Measurements from ENCODE around the gene CACNA2D3.
A peak's percentile ranks its signal among the peaks of the same experiment; 100 is the strongest.

CACNA2D3 gene

GRCh38 chr3:54653456-54654195, 531.3 kb downstream of the CACNA2D3 start:
- peak; percentile 79 for DNase-seq
- H3K79me2 ChIP-seq (ENCODE audit: low read length) = no peaks in the 10 kb centered on the region
- H3K27ac ChIP-seq (ENCODE audit: low read length) = peak overlapping the region; percentile 66; the same call in 1 of the 2 replicates
- peaks cover 7% of the 10 kb centered on the region for H3F3A ChIP-seq (ENCODE audit: insufficient read depth, low read length)
- H3K36me3 ChIP-seq (replicated peaks; ENCODE audit: insufficient read depth, low read length) = no peaks in the 10 kb centered on the region
- peaks cover 21% of the 10 kb centered on the region for H3K4me1 ChIP-seq (ENCODE audit: low read length)
- H4K20me1 ChIP-seq (ENCODE audit: insufficient read depth, low read length) = no peaks in the 10 kb centered on the region
- TF ChIP-seq CTCF (IDR thresholded peaks at IDR 0.05; ENCODE audit: low read length) (peak; percentile 8; the same call in 1 of the 2 replicates), EZH2 (optimal IDR thresholded peaks at IDR 0.05; ENCODE audit: low read depth, low read length) (no peak), EZH2phosphoT487 (IDR thresholded peaks at IDR 0.05; ENCODE audit: low read length) (no peak)
- H3K4me2 ChIP-seq (ENCODE audit: low read depth, low read length) = peak overlapping the region; percentile 51
- H3K27me3 ChIP-seq (replicated peaks; ENCODE audit: insufficient read depth, low read length) = no peaks in the 10 kb centered on the region
- H3K4me3 ChIP-seq (ENCODE audit: low read length) = no peak overlapping the region
- no peak overlapping the region for H3K9ac ChIP-seq (ENCODE audit: low read length)
- 0 out of 2 replicates have a peak overlapping the region, but pooled peaks have one; percentile 20 for H2AFZ ChIP-seq (ENCODE audit: low read length)
- no peaks in the 10 kb centered on the region for H3K9me3 ChIP-seq (replicated peaks; ENCODE audit: insufficient read depth, low read length)
- H3K9me2 ChIP-seq (replicated peaks; ENCODE audit: insufficient read depth, low read length) = no peaks in the 10 kb centered on the region

- no peak for TF ChIP-seq EZH2 (optimal IDR thresholded peaks at IDR 0.05; ENCODE audit: low read depth, low read length)
- TF ChIP-seq CTCF (IDR thresholded peaks at IDR 0.05; ENCODE audit: low read length) = no peak
- TF ChIP-seq EZH2phosphoT487 (IDR thresholded peaks at IDR 0.05; ENCODE audit: low read length) = no peak
- DNase-seq = no peak
- H3K36me3 ChIP-seq (replicated peaks; ENCODE audit: insufficient read depth, low read length) = no peaks in the 10 kb centered on the region
- no peak overlapping the region for H3K4me3 ChIP-seq (ENCODE audit: low read length)
- H3K9ac ChIP-seq (ENCODE audit: low read length) = no peak overlapping the region
- no peak overlapping the region for H2AFZ ChIP-seq (ENCODE audit: low read length)
- H4K20me1 ChIP-seq (ENCODE audit: insufficient read depth, low read length) = no peaks in the 10 kb centered on the region
- H3K9me3 ChIP-seq (replicated peaks; ENCODE audit: insufficient read depth, low read length) = no peaks in the 10 kb centered on the region
- H3K9me2 ChIP-seq (replicated peaks; ENCODE audit: insufficient read depth, low read length) = no peaks in the 10 kb centered on the region
- no peaks in the 10 kb centered on the region for H3K79me2 ChIP-seq (ENCODE audit: low read length)
- no peak overlapping the region for H3K27ac ChIP-seq (ENCODE audit: low read length)
- H3K4me1 ChIP-seq (ENCODE audit: low read length) = peaks cover 21% of the 10 kb centered on the region
- peaks cover 7% of the 10 kb centered on the region for H3F3A ChIP-seq (ENCODE audit: insufficient read depth, low read length)
- no peak overlapping the region for H3K4me2 ChIP-seq (ENCODE audit: low read depth, low read length)
- H3K27me3 ChIP-seq (replicated peaks; ENCODE audit: insufficient read depth, low read length) = no peaks in the 10 kb centered on the region
Observed at GRCh38 chr3:54654776-54655175, 532.4 kb downstream of the CACNA2D3 start.

- Histone ChIP-seq H3F3A (ENCODE audit: insufficient read depth, low read length) (no peaks in the 10 kb centered on the region), H3K36me3 (replicated peaks; ENCODE audit: insufficient read depth, low read length) (no peaks in the 10 kb centered on the region), H3K79me2 (ENCODE audit: low read length) (no peaks in the 10 kb centered on the region), H2AFZ (ENCODE audit: low read length) (no peak overlapping the region), H3K4me3 (ENCODE audit: low read length) (no peak overlapping the region), H3K9me3 (replicated peaks; ENCODE audit: insufficient read depth, low read length) (no peaks in the 10 kb centered on the region), H3K9ac (ENCODE audit: low read length) (no peak overlapping the region), H3K9me2 (replicated peaks; ENCODE audit: insufficient read depth, low read length) (no peaks in the 10 kb centered on the region), H3K4me2 (ENCODE audit: low read depth, low read length) (no peak overlapping the region), H4K20me1 (ENCODE audit: insufficient read depth, low read length) (no peaks in the 10 kb centered on the region), H3K27me3 (replicated peaks; ENCODE audit: insufficient read depth, low read length) (no peaks in the 10 kb centered on the region), H3K4me1 (ENCODE audit: low read length) (peaks cover 9% of the 10 kb centered on the region), H3K27ac (ENCODE audit: low read length) (no peak overlapping the region)
- no peak for DNase-seq
- TF ChIP-seq EZH2 (optimal IDR thresholded peaks at IDR 0.05; ENCODE audit: low read depth, low read length) (no peak), EZH2phosphoT487 (IDR thresholded peaks at IDR 0.05; ENCODE audit: low read length) (no peak), CTCF (IDR thresholded peaks at IDR 0.05; ENCODE audit: low read length) (no peak)
Observed at GRCh38 chr3:54659347-54659746, 537.0 kb downstream of the CACNA2D3 start.
